H54 (cell line): ENCODE results near the gene PFKL.
"Not testable (repeated sequence)": the region's sequence is repeated elsewhere in the genome, so short reads cannot be mapped to it uniquely, and the experiment has no call there.

Experiments
- DNase-seq: peaks from one replicate; pipeline ENCODE4 v3.0.0; 2011; ENCODE audit warnings: low spot score, mixed read lengths; ENCODE audit not compliant: insufficient read length
- FAIRE-seq: peaks from 3 replicates; lab custom pipeline; 2011; peaks lifted over from hg19 to GRCh38; lab: Jason Lieb, UNC
- POLR2A ChIP-seq: IDR thresholded peaks from 2 replicates; pipeline ENCODE4 v1.6.1; 2011; ENCODE audit warnings: low read depth, mild to moderate bottlenecking, low read length

Gene PFKL

GRCh38 chr21:44351535-44352252 lies 51.8 kb downstream of the PFKL start:
- no peak for FAIRE-seq
- no peak for DNase-seq
- no peak for TF ChIP-seq POLR2A

DNA sequence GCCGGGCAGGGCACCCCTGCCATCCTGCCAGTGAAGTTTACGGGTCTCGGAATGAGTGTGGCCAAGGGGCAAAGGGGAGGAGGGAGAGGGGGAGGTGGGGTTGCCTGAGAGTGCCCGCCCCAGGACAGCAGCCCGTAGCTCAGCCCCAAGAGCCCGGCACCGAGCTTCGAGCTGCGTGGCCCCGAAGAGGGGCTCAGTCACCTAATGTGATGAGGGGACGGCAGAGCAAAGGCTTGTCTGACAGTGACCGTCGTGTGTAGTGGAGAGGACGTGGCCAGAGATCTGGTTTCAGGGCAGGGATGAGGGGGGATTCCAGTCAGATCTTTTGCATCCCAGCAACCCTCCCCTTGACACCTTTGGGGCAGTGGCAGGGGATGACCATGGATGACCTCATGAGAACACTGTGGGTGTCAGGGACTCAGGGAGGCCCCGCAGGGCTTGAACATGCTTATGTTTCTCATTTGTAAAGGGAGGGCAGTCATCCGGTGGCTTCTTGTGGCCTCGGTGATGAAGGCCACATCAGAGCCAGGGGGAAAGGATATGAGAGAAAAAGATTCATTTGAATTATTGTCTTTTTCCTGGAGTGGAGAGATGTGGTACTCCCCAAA lies 52.5 kb downstream of the PFKL start:
- FAIRE-seq (no peak), DNase-seq (no peak)
- no peak for TF ChIP-seq POLR2A

GRCh38 chr21:44353191-44353970 lies 53.5 kb downstream of the PFKL start, which contains the start of gene TRPM2:
TRPM2 (plus strand) TSS chr21:44353621; CDS start chr21:44353701, 80 bp downstream.
- no peak for TF ChIP-seq POLR2A
- FAIRE-seq (no peak), DNase-seq (no peak)

DNA sequence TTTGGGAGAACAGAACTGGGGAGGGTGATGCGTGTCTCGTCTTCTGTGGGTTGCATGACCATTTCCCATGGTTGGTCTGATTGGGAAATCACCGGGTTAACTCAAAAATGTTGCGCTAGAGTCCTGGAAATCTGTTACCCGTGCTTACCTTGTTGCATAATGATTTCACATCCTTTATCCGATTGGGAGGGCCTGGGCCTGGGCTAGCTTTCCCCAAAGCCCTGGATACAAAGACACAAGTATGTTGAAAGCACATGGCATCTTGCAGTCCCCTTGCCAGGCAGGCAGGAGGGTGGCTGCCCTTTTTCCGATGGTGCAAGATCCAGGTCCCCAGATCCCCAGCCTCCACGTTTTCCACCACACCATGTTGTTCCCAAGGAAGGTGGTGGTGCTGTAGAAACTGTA lies 54.1 kb downstream of the PFKL start:
- TF ChIP-seq POLR2A = no peak
- FAIRE-seq (no peak), DNase-seq (no peak)

- no peak for FAIRE-seq
Observed at GRCh38 chr21:44354775-44355771, 55.2 kb downstream of the PFKL start.

DNA sequence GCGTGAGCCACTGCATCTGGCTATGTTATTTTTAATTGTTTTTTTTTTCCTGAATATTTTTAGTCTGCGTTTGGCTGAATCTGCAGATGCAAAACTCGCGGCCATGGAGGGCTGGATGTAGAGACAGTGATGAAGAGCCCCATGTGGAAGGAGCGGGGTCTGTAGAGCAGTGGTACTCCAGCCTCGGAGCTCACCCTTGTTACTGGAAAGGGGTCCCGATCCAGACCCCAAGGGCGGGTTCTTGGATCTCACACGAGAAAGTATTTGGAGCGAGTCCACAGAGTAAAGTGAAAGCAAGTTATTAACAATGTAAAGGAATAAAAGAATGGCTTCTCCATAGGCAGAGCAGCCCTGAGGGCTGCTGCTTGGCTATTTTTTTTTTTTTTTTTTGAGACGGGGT lies 56.3 kb downstream of the PFKL start:
- FAIRE-seq (no peak), DNase-seq (no peak)
- no peak for TF ChIP-seq POLR2A

More at GRCh38 chr21:44354775-44355771, 55.2 kb downstream of the PFKL start:
- no peak for TF ChIP-seq POLR2A
- DNase-seq = no peak

- TF ChIP-seq POLR2A = no peak
- DNase-seq = no peak
- FAIRE-seq = no peak
Observed at GRCh38 chr21:44356636-44357035, 56.8 kb downstream of the PFKL start.

- no peak for TF ChIP-seq POLR2A
- DNase-seq = no peak
- no peak for FAIRE-seq
Observed at GRCh38 chr21:44357064-44357837, 57.4 kb downstream of the PFKL start.

- TF ChIP-seq POLR2A = no peak
- no peak for FAIRE-seq
- DNase-seq = no peak
Observed at GRCh38 chr21:44359396-44359795, 59.5 kb downstream of the PFKL start.

GRCh38 chr21:44360159-44360558 lies 60.3 kb downstream of the PFKL start:
- DNase-seq = no peak
- no peak for FAIRE-seq
- no peak for TF ChIP-seq POLR2A

DNA sequence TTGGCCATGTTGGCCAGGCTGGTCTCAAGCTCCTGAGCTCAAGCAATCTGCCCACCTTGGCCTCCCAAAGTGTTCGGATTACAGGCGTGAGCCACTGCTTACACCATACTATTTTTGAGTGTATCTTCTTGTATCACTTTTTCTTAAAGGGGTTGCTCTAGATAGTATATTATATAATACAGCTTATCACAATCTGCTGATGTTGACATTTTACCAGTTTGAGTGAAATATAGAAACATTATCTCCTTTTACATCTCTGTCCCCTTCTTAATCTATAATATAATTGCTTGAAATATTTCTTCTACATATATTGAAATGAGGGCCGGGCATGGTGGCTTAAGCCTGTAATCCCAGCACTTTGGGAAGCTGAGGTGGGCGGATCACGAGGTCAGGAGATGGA lies 62.0 kb downstream of the PFKL start:
- DNase-seq, FAIRE-seq: not testable (repeated sequence)

GRCh38 chr21:44363278-44363677 lies 63.4 kb downstream of the PFKL start:
- FAIRE-seq (no peak), DNase-seq (no peak)
- TF ChIP-seq POLR2A = no peak
